Endothelial cell (in vitro differentiated cells): ENCODE data around the gene SLC23A2. TPM values are rescaled to one million over a fixed set of nuclear protein-coding genes. Genes with fewer than 3 reads are reported as not detected.

Experiments used
- DNase-seq: peaks from one replicate; pipeline ENCODE4 v3.0.0; 2021; ENCODE audit warnings: low spot score
- H3K27ac Mint-ChIP-seq: one replicate; pipeline ENCODE4 v1.8.0; 2021; ENCODE audit warnings: mixed read lengths, inconsistent platforms; ENCODE audit not compliant: unreplicated experiment
- H3K27me3 Mint-ChIP-seq: one replicate; pipeline ENCODE4 v1.8.0; 2021; ENCODE audit warnings: mild to moderate bottlenecking, moderate library complexity, mixed read lengths, inconsistent platforms; ENCODE audit not compliant: unreplicated experiment
- H3K36me3 Mint-ChIP-seq: one replicate; pipeline ENCODE4 v1.8.0; 2021; ENCODE audit warnings: mild to moderate bottlenecking, low read depth, mixed read lengths, inconsistent platforms; ENCODE audit not compliant: unreplicated experiment
- H3K4me1 Mint-ChIP-seq: one replicate; pipeline ENCODE4 v1.8.0; 2021; ENCODE audit warnings: mild to moderate bottlenecking, mixed read lengths, inconsistent platforms; ENCODE audit not compliant: unreplicated experiment
- H3K4me3 Mint-ChIP-seq: one replicate; pipeline ENCODE4 v1.8.0; 2021; ENCODE audit warnings: mild to moderate bottlenecking, mixed read lengths, inconsistent platforms; ENCODE audit not compliant: unreplicated experiment
- H3K9me3 Mint-ChIP-seq: one replicate; pipeline ENCODE4 v1.8.0; 2021; ENCODE audit warnings: mixed read lengths, inconsistent platforms; ENCODE audit not compliant: unreplicated experiment
- total RNA-seq: library from RNA; stranded (reverse); fragmentation: NEBNext Ultra II Directional; extraction: Animal tissue kit (Norgen Biotek cat#: 25700); gene quantifications from one replicate; pipeline ENCODE4 v1.2.1, GENCODE V29; 2021; ENCODE audit not compliant: unreplicated experiment
- TF ChIP-seq, protein P1 (sequence below): fragments of 200-600 bp; sonication (generic); IDR thresholded peaks from one replicate; pipeline ENCODE4 v1.5.0; 2021; ENCODE audit warnings: antibody characterized with exemption; ENCODE audit not compliant: unreplicated experiment

The SLC23A2 gene
- total RNA-seq, 1 donor from 2014 or later, result 71.3 TPM

GRCh38 chr20:4876731-4877130 lies 124.6 kb downstream of the SLC23A2 start:
- H3K27ac Mint-ChIP-seq, result no peak overlapping the region
- no peaks in the 10 kb centered on the region for H3K27me3 Mint-ChIP-seq
- DNase-seq, result no peak
- H3K36me3 Mint-ChIP-seq, result peaks cover 28% of the 10 kb centered on the region
- TF ChIP-seq, protein P1, sequence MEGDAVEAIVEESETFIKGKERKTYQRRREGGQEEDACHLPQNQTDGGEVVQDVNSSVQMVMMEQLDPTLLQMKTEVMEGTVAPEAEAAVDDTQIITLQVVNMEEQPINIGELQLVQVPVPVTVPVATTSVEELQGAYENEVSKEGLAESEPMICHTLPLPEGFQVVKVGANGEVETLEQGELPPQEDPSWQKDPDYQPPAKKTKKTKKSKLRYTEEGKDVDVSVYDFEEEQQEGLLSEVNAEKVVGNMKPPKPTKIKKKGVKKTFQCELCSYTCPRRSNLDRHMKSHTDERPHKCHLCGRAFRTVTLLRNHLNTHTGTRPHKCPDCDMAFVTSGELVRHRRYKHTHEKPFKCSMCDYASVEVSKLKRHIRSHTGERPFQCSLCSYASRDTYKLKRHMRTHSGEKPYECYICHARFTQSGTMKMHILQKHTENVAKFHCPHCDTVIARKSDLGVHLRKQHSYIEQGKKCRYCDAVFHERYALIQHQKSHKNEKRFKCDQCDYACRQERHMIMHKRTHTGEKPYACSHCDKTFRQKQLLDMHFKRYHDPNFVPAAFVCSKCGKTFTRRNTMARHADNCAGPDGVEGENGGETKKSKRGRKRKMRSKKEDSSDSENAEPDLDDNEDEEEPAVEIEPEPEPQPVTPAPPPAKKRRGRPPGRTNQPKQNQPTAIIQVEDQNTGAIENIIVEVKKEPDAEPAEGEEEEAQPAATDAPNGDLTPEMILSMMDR, result no peak
- H3K4me3 Mint-ChIP-seq, result no peak overlapping the region
- peaks cover 25% of the 10 kb centered on the region for H3K4me1 Mint-ChIP-seq
- no peaks in the 10 kb centered on the region for H3K9me3 Mint-ChIP-seq

DNA sequence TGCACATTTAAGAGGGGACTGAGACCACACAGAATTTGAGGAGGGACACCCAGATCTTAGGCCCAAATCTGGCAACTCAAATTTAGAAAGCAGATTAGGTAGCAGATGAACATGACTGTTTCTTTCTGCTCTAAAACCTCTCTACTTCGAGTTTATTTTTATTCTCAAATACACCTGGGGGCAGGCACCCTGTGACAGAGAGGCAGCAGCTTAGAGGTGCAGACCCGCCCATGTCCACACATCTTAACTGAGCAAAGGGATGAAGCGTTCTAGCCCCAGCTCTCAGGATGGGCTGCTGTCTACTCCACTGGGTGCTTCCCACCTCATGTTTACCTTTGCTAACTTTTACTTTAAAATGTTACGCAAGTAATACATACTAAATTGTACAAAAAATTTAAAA lies 125.0 kb downstream of the SLC23A2 start:
- Mint-ChIP-seq H3K27ac (no peak overlapping the region), H3K4me1 (peaks cover 21% of the 10 kb centered on the region), H3K9me3 (no peaks in the 10 kb centered on the region), H3K36me3 (peaks cover 29% of the 10 kb centered on the region), H3K4me3 (no peak overlapping the region), H3K27me3 (no peaks in the 10 kb centered on the region)
- TF ChIP-seq, protein P1, result no peak
- no peak for DNase-seq

DNA sequence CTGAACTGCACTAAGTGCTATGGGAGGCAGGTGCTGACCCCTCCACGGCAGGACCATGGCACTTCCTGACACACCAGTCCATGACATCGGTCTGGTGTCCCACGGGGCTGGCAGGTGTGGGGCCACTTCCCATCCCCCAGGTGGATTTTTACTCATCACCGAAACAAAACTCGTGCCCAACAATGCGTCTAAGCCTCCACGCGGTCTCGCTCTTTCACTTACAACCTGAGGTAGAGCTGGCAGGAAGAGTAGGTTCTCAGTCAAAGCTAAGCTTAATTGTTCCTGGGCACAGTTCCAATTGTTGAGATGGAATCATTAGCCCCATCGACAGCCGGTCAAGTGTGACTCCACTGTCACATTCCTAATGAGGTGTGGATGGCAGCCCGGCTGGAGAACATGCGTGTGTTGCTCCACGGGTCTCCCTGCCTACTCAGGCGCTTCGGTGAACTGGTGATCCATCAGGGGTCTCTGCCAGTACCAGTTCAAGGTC lies 125.7 kb downstream of the SLC23A2 start:
- H3K36me3 Mint-ChIP-seq, result peaks cover 30% of the 10 kb centered on the region

DNA sequence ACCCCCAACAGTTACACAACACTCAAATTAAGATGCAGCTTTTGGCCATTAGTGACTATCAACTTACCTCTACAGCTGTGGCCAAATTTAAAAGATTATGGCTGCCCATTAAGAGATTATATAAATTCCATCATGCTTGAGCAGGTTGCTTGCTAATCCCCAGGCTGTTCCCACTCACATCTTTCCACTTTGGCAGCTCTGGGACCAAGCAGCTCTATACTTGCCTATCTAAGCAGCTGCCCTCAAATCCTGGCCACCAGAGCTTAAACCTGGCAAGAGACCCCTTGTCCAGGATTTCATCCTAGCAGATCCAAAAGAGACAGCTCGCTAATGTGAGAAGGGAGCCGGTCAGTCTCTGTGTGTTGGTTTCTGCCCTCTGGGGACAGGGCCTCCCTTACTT lies 127.9 kb downstream of the SLC23A2 start:
- no peak for DNase-seq
- H3K4me1 Mint-ChIP-seq, result no peaks in the 10 kb centered on the region

More for the DNA sequence above, 125.7 kb downstream of the SLC23A2 start:
- DNase-seq, result no peak
- Mint-ChIP-seq H3K27ac (no peak overlapping the region), H3K9me3 (no peaks in the 10 kb centered on the region), H3K4me3 (no peak overlapping the region), H3K4me1 (peaks cover 14% of the 10 kb centered on the region), H3K27me3 (no peaks in the 10 kb centered on the region)
- TF ChIP-seq, protein P1, result no peak

DNA sequence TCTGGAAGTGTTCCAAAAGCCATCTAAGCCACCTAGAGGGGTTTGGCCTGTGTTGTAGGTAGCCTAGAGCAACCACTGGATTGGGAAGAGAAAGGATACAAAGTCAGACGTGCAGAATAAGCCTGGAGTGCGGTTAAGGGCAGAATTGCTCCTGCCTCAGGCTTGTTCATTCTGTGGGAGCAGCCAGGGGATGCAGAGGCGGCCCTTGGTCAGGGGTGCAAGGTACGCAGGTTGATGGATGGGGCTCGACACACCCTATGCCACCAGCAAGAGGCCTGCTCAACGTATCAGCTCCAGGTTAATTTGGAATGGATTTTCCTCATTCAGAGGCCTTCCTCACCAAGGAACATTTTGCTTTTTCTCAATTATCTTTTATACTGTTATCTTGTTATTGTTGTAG lies 129.8 kb downstream of the SLC23A2 start:
- Mint-ChIP-seq H3K4me3 (no peak overlapping the region), H3K27ac (no peak overlapping the region), H3K9me3 (no peaks in the 10 kb centered on the region), H3K27me3 (peaks cover 2% of the 10 kb centered on the region), H3K4me1 (no peaks in the 10 kb centered on the region), H3K36me3 (peaks cover 41% of the 10 kb centered on the region)
- DNase-seq, result no peak
- TF ChIP-seq, protein P1, result no peak

More for the DNA sequence above, 127.9 kb downstream of the SLC23A2 start:
- TF ChIP-seq, protein P1, result no peak
- Mint-ChIP-seq H3K36me3 (peaks cover 32% of the 10 kb centered on the region), H3K27ac (no peak overlapping the region), H3K9me3 (no peaks in the 10 kb centered on the region), H3K4me3 (no peak overlapping the region), H3K27me3 (no peaks in the 10 kb centered on the region)
